Activated effector memory CD4-positive, alpha-beta T cell treated with anti-CD3 and anti-CD28 coated beads, Interleukin-2, amount 50 U/mL, for 16 hours (primary cell): ENCODE measurements around the gene TAF1D.

ENCODE experiments used
- DNase-seq: peaks from one replicate; pipeline ENCODE4 v3.0.0-alpha.2; 2020

The TAF1D gene

GRCh38 chr11:93719310-93719709, 22.0 kb downstream of the TAF1D start:
- no peak for DNase-seq

GRCh38 chr11:93718057-93718563, 23.2 kb downstream of the TAF1D start:
- no peak for DNase-seq

DNA sequence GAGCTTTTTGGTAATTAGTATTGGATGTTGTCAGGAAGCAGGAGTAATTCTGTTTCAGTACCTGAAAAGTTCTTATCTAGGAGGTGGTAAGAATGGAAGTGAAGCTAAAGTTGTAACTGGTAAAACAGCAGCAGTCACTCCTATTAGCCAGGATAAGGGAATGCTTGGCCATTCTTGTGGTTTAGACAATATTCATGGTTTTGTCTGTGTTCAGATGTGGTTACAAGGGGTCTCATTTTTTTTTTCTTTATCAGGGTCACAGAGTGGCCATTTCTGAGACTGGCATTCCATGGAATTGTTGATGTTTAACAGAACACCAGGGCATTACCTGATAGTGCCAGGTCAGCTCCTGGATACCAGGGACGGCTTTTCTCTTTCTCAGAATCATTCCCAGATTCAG, 23.8 kb downstream of the TAF1D start:
- no peak for DNase-seq

DNA sequence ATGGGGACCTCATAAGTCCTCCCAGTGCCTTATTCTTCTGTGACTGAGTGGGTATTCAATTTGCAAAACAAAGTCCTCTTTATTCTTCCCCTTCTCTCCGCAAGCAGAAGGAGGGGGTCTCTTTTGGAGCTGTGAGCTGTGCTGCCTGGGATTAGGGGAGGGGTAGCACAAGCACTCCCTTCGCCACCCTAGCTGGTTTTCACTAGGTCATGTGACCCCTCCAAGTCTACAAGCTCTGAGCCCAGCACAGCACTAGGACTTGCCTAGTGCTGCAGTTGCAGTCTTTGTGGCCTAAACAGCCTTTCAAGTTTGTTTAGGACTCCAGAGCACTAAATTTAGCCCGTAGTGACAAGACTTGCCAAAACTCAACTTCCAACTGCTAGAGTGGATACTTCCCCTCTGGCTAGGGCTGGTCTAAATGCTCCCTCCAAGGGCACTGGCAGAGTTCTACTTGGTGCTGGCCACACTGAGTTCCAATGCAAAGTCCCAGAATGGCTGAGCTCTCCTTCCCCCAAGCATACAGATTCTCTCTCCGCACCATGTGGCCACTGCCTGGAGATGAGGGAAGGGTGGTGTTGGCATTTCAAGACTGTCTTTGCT, 25.4 kb downstream of the TAF1D start:
- DNase-seq, result no peak

GRCh38 chr11:93712678-93713077, 28.6 kb downstream of the TAF1D start:
- DNase-seq, result no peak

DNA sequence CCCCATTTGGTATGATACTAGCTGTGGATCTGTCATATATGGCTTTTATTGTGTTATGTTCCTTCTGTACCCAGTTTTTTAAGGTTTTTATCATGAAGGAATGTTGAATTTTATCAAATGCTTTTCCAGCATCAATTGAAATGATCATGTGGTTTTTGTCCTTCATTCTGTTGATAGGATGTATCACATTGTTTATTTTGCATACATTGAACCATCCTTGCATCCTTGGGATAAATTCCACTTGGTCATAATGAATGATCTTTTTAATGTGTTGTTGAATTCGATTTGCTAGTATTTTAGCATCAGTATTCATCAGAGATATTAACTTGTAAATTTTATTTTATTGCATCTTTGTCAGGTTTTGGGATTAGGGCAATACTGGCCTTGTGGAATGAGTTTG, 31.1 kb downstream of the TAF1D start:
- DNase-seq, result no peak

DNA sequence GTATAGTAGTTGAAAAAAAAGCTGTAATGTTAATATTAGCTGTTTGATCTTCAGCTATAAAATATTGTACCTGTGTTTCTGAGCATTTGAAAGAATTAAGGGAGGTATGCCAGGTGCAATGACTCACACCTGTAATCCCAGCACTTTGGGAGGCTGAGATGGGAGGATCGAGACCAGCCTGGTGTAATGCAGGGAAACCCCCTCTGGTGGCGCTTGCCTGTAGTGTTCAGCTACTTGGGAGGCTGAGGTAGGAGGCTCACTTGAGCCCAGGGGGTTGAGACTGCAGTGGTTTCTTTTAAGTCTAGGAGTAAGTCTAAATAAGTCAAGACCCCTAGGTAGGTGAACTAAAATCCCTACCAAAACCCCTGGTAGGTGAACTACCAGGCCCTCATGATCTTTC, 37.1 kb downstream of the TAF1D start:
- DNase-seq, result no peak

- no peak for DNase-seq
Observed at GRCh38 chr11:93700830-93701229, 40.5 kb downstream of the TAF1D start.

DNA sequence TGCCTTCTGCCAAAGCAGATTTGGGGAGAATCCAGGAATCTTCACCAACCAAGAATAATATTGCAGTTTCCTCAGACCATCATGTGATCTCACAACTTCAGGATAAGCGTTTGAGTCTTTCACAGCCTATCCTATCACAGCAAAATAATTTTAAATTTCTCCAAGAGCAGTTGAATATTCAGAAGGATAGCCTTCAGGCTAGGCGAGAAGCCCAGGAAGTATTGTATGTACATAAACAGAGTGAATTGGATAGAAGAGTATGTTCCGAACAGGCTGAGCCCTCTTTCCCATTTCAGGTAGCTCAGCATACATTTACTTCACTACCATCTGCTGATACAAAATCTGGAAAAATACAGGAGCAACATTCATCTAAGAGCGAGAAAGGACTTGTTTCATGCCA, 43.7 kb downstream of the TAF1D start:
- DNase-seq, result no peak

DNA sequence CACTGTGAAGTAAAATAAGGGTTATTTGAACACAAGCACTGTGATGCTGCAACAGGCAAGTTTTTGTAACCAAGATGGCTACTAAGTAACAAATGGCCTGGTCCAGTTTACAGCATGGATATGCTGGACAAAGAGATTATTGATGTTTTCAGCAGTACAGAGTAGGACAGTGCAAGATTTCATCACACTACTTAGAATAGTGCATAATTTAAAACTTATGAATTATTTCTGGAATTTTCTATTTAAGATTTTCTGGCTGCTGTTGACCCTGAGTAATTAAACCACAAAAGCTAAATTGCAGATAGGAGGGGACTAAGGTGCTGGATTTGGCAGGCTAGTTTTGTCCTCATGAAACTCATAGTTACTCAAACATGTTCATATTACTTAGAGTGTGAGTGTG, 46.7 kb downstream of the TAF1D start:
- no peak for DNase-seq

- no peak for DNase-seq
Observed at GRCh38 chr11:93694109-93694508, 47.2 kb downstream of the TAF1D start.

- DNase-seq, result no peak
Observed at GRCh38 chr11:93689240-93689639, 52.1 kb downstream of the TAF1D start.

- DNase-seq, result no peak
Observed at GRCh38 chr11:93686812-93687211, 54.5 kb downstream of the TAF1D start.

DNA sequence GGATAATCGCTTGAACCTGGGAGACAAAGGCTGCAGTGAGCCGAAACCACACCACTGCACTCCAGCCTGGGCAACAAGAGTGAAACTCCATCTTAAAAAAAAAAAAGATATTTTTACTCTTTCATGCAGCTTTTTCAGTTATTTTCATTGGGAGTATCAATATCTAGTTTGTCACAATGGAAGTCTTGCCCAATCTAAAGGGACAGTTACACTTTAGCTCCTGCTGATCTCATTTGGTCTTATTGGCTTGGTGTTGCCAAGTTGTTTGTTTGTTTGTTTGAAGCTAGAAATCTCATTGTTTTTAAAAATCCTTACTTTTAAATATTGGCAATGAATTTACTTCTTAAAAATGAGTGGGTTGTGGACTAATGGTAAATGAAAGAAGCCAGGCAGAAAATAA, 55.1 kb downstream of the TAF1D start:
- DNase-seq, result no peak
